GM13977 (cell line): ENCODE measurements around the gene FAM25A.
"Not testable (repeated sequence)": the region's sequence is repeated elsewhere in the genome, so short reads cannot be mapped to it uniquely, and the experiment has no call there.

Source experiments
- DNase-seq: peaks from one replicate; pipeline ENCODE4 v3.0.0; 2012; ENCODE audit warnings: low spot score
- CTCF ChIP-seq: IDR thresholded peaks from 2 replicates; pipeline ENCODE4 v1.5.1; 2012; ENCODE audit warnings: mild to moderate bottlenecking, control low read depth; ENCODE audit not compliant: insufficient read depth; ENCODE audit errors: extremely low read depth, missing control alignments
- in situ Hi-C: fragments of 300-500 bp; cut with MboI; formaldehyde crosslinking; loops from one replicate; pipeline ENCODE4 v1.12.0; 2022; ENCODE audit warnings: low sequenced_read_pairs, low pct_unique_long_range_greater_than_20kb, mixed read lengths, inconsistent platforms; ENCODE audit not compliant: unreplicated experiment

Gene FAM25A

GRCh38 chr10:86979296-86979818 lies 40.7 kb upstream of the FAM25A start:
- in situ Hi-C loops, result no loop called here
- no peak for TF ChIP-seq CTCF
- no peak for DNase-seq

GRCh38 chr10:86979977-86980448 lies 40.1 kb upstream of the FAM25A start:
- no peak for TF ChIP-seq CTCF
- no peak for DNase-seq
- in situ Hi-C loops, result no loop called here

GRCh38 chr10:86981020-86981419 lies 39.1 kb upstream of the FAM25A start:
- DNase-seq, in situ Hi-C loops: not testable (repeated sequence)

GRCh38 chr10:86981716-86982115 lies 38.4 kb upstream of the FAM25A start:
- in situ Hi-C loops, result no loop called here
- TF ChIP-seq CTCF, result no peak
- DNase-seq, result no peak

- in situ Hi-C loops, result not testable (repeated sequence)
Observed at GRCh38 chr10:86984498-86984897, 35.6 kb upstream of the FAM25A start.

GRCh38 chr10:86988520-86988919 lies 31.6 kb upstream of the FAM25A start:
- in situ Hi-C loops, result no loop called here
- DNase-seq, result no peak

More at GRCh38 chr10:86984498-86984897, 35.6 kb upstream of the FAM25A start:
- not testable (repeated sequence) for DNase-seq

GRCh38 chr10:86991362-86991761 lies 28.7 kb upstream of the FAM25A start:
- DNase-seq, in situ Hi-C loops: not testable (repeated sequence)

More at GRCh38 chr10:86988520-86988919, 31.6 kb upstream of the FAM25A start:
- no peak for TF ChIP-seq CTCF

GRCh38 chr10:86992456-86992855 lies 27.6 kb upstream of the FAM25A start:
- in situ Hi-C loops, result no loop called here
- DNase-seq, result no peak
- TF ChIP-seq CTCF, result no peak
